Midbrain (tissue), 1 donor: ENCODE results near the gene PROSER2.
"Not testable (repeated sequence)": the region's sequence is repeated elsewhere in the genome, so short reads cannot be mapped to it uniquely, and the experiment has no call there.

ENCODE experiments used
- DNase-seq: peaks from one replicate; lab custom pipeline; 2025; lab: John Stamatoyannopoulos, UW

The PROSER2 gene

GRCh38 chr10:11835704-11836103 lies 12.5 kb downstream of the PROSER2 start:
- DNase-seq = no peak

GRCh38 chr10:11837372-11838161 lies 14.4 kb downstream of the PROSER2 start:
- no peak for DNase-seq

- DNase-seq = no peak
Measured at GRCh38 chr10:11838298-11838852, 15.2 kb downstream of the PROSER2 start.

- no peak for DNase-seq
Measured at GRCh38 chr10:11841375-11841774, 18.2 kb downstream of the PROSER2 start.

DNA sequence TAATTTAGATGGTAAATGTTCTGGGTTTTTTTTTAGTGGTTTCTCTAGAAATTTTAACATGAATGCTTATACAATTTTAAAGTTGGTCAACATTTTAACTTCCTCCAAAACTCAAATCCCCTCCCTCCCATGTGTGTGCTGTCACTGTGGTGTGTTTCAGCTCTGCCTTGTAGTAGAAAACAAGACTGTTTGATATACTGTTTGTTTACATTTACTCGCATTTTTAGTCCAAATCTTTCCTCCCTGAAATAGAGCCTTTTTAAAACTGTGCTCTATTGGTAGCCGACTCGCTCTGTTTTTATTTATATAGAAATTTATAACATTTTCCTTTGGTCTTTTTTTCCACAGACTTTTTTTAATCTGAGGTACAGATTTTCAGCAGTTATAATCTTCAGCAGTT lies 19.3 kb downstream of the PROSER2 start:
- DNase-seq = no peak

- DNase-seq = no peak
Measured at GRCh38 chr10:11845113-11845512, 22.0 kb downstream of the PROSER2 start.

DNA sequence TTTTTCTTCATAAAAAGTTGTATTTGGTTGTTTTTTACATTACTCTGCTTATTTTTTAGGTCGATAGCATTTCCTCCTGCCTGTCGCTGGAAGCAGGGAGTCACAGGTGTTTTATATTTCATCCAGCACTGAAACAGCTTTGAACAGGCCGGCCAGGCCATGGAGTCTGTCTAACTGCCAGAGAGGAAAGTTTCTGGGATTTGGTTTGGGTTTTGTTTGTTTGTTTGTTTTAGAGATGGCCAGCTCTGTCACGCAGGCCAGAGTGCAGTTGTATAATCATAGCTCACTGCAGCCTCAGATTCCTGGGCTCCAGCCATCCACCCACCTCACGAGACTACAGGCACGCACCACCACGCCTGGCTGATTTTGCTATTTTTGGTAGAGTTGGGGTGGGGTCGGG lies 23.4 kb downstream of the PROSER2 start:
- DNase-seq = no peak

DNA sequence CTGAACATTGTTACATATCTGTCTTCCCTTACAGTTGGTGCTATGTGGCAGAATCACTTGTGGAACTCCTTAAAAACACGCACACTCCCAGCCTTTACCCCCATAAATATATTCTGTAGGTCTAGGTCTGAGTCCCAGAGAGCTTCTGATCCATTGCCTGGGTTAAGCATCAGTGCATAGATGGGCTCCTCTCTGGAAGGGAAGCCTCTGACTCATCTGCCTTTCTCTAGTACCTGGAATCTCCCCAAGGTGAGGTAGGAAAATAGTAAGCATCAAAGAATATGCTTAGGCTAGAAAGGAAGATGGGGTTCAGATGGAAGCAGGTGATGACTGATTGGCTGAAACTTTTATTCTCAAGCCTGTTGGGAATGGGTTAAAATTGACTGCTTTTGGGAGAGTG lies 26.1 kb downstream of the PROSER2 start:
- no peak for DNase-seq

- DNase-seq = no peak
Measured at GRCh38 chr10:11849911-11850310, 26.8 kb downstream of the PROSER2 start.

DNA sequence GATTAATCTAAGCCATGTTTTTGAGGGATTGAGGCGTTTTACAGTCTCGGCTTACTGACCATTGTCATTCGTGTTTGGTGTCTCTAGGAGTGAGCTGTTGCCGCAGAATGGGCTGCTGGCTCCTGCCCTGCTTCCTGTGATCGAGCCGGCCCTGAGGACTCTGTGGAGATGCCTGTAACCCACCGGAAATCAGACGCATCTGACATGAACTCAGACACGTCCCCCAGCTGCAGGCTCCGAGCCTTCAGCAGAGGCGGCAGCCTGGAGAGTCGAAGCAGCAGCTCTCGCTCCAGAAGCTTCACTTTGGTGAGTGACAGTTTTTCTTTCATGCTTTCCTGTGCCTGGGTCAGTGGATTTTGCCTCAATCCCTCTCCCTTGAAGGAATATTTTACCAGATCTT lies 28.8 kb downstream of the PROSER2 start:
- no peak for DNase-seq

GRCh38 chr10:11852637-11853036 lies 29.5 kb downstream of the PROSER2 start:
- not testable (repeated sequence) for DNase-seq

- DNase-seq = no peak
Measured at GRCh38 chr10:11853468-11853867, 30.3 kb downstream of the PROSER2 start.

GRCh38 chr10:11854301-11854700 lies 31.1 kb downstream of the PROSER2 start:
- DNase-seq = no peak

- DNase-seq = no peak
Measured at GRCh38 chr10:11856089-11856488, 32.9 kb downstream of the PROSER2 start.

DNA sequence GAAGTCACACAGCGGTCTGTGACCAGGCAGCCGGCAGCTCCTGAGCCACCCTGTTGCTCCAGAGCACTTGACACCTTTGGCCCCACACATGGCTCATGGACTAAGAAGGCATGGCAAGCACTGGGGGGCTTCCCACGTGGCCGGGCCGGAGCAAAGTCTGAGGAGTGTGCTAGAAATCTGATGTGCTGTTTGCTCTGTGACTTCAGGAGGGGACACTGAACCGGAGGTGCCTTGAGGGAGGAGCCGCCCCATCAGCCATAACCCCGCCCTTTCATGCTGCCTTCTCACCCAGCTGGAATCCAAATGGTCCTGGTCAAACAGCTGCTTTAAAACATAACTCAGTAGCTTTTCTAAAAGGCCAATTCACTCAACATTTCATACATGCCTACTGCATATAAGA lies 33.5 kb downstream of the PROSER2 start:
- DNase-seq = no peak

GRCh38 chr10:11858093-11858492 lies 34.9 kb downstream of the PROSER2 start:
- no peak for DNase-seq

DNA sequence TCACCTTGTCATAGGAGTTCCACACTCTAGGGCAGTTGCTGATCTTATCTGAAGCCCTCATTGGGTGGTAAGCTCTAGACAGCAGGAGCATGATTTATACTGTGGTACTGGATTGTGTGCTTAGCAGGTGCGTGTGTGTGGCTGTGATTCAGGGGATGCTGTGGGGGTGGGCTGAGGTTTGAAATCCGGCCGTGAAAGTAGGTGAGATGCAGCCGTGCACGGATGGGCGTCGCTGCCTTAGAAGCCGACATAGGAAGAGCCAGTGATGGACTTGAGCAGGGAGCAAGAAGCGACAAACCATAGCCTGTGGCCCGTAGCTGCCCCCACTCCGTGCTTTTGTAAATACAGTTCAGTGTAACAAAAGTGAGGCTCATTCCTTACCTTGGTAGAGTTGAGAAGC lies 38.2 kb downstream of the PROSER2 start:
- DNase-seq = no peak

- DNase-seq = no peak
Measured at GRCh38 chr10:11861811-11862428, 38.8 kb downstream of the PROSER2 start.

DNA sequence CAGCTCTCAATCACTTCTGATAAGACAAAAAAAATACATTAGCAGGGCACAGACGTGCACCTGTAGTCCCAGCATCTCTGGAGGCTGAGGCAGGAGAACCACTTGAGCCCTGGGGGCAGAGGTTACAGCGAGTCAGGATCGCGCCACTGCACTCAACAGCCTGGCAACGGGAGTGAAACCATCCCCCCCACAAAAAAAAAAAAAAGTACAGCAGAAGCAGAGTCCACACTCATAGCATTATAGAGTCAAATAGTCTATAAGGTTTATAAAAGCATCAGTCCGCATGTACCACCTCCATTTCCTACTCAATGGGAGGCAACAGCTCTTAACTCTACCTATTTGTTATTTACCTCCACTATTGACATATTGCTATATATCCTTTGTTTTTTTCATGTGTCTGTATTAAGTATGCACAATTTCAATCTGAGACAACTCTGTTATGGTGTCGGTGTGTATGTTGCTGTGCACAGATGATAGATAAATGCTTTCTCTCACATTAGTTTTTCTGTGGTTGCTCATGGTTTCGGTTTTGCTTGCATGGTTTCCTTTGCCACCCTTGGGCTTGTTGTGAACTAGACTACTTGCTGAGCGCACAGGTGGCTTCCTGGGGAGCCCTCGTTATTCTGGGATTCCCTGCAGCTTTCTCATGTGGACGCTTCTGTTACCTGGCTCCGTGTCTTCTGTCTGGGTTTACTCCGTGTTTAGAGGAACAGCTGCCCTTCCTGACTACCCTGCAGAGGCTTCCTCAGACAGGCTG lies 40.4 kb downstream of the PROSER2 start:
- no peak for DNase-seq

GRCh38 chr10:11864727-11865126 lies 41.6 kb downstream of the PROSER2 start:
- no peak for DNase-seq

- DNase-seq = no peak
Measured at GRCh38 chr10:11865561-11865960, 42.4 kb downstream of the PROSER2 start.

- DNase-seq = no peak
Measured at GRCh38 chr10:11866199-11866925, 43.2 kb downstream of the PROSER2 start.
